ENCODE data around the gene TMEM240.
A peak's percentile ranks its signal among the peaks of the same experiment; 100 is the strongest.
"Not testable (repeated sequence)": the region's sequence is repeated elsewhere in the genome, so short reads cannot be mapped to it uniquely, and the experiment has no call there.

TMEM240 gene

DNA sequence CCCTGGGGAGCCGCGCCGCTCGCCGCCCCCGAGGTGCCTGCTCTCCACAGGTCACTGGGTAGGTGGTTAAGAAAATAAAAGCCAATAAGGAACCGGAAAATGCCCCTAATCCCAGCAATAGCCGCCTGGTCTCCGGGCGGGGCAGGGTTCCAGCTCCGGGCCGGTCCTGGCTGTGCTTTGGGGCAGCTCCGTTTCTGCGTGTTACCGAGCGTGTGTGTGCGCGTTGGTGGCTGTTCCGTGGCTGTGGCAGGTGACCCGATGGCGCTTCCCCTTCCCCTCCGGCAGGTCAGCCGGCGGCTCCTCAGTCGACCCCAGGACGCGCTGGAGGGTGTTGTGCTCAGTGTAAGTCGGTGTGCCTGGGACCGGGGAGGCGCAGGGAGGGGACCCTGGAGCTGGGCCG, 17.2 kb downstream of the TMEM240 start:
- DNase-seq = not testable (repeated sequence)

DNA sequence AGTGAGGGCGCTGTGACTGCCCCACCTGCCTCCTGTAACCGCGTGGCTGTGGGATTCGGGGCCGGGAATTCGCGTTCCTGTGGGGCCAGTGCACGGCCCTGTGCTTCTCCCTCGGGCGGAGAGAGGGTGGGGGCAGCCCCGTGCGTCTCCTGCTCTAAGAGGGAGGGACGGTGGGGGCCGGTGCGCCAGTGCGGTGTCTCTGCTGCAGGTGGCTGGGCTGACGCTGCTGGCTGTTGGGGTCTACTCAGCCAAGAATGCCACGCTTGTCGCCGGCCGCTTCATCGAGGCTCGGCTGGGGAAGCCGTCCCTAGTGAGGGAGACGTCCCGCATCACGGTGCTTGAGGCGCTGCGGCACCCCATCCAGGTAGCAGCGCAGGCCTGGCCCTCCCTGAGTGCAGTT, 17.9 kb downstream of the TMEM240 start:
- DNase-seq = not testable (repeated sequence)

DNA sequence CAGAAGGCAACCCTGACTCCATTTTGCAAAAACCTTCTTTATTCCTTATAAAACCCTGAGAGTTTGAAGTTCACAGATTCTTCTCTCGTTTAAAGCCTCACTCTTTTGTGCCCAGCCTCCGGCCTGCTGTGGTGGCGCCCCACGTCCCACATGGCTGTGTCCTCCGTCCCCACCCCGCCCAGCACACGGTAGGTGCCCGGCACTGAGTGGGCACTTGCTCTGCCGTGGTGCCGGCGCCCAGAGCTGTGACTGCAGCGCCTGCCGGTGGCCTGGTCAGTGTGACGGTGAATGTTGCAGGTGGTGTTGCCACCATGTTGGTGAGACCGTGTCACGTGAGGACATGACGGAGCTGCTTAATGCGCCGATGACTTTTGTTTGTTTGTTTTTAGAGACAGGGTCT, 19.1 kb downstream of the TMEM240 start:
- no peak for DNase-seq

DNA sequence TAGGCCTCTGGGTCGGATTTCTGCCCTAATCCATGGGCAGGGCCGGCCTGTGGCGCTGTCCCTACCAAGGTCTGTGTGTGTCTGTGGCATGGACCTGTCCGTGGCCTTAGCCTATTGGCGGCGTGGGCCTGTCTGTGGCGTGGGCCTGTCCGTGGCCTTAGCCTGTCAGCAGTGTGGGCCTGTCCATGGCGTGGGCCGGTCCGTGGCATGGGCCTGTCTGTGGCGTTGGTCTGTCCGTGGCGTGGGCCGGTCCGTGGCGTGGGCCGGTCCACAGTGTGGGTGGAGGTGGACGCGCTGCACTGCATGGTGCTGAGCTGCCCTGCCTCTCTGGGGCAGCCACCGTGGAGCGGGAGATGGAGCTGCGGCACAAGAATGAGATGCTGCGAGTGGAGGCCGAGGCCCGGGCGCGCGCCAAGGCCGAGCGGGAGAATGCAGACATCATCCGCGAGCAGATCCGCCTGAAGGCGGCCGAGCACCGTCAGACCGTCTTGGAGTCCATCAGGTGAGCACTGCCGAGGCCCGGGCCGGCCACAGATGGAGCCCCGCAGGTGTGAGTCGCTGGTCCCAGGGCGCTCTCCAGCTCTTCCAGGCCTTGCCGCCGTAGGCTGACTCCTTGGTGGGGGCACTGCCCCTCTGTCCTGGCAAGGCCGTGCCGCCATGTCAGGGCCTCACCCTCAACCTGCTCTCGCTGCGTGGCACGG, 20.5 kb downstream of the TMEM240 start:
- not testable (repeated sequence) for DNase-seq

DNA sequence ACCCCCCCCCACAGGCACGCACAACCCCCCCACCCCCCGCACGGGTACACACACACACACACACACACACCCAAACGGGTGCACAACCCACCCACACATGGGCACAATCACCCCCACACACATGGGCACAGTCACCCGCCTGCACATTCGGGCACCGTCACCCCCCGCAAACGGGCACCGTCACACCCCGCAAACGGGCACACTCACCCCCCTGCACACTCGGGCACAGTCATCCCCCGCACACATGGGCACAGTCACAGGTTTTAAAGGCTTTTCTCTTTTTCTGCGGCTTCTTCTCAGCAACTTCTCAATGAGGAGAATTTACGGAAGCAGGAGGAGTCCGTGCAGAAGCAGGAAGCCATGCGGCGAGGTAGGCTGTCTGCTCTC, 21.8 kb downstream of the TMEM240 start:
- not testable (repeated sequence) for DNase-seq

DNA sequence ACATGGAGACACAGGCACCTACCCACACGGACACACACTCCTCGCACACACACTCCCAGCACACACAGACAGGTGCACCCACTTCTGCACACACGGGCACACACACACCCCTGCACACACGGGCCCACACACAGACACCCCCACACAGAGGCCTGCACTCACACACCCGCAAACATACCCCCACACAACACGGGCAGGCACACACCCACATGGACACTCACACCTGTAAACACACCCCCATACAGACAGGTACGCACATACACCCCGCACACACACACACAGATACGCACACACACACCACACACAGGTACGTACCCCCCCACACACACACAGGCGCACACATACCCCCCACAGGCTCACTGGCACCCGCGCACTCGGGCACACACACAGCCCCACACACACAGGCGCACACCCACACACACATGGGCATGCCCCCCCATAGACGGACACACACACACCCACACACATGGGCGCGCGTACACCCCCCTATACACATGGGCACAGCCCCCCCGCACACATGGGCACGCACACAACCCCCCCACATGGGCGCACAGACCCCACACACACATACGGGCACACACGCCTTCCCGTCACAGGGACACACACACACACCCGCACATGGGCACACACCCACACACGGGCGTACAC, 22.3 kb downstream of the TMEM240 start:
- no peak for DNase-seq

DNA sequence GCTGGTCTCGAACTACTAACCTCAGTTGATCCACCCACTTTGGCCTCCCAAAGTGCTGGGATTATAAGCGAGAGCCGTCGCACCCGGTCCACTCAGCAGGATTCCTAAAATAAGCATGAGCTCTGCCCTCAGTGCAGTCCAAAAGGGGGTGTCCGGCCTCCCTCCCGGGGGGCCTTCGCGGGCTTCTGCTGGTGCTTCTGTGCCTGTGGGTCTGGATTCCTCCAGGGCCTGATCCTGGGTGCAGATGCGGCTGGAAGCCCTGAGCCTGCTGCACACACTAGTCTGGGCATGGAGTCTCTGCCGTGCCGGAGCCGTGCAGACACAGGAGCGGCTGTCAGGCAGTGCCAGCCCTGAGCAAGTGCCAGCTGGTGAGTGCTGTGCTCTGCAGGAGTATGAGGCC, 23.5 kb downstream of the TMEM240 start:
- DNase-seq = not testable (repeated sequence)

DNA sequence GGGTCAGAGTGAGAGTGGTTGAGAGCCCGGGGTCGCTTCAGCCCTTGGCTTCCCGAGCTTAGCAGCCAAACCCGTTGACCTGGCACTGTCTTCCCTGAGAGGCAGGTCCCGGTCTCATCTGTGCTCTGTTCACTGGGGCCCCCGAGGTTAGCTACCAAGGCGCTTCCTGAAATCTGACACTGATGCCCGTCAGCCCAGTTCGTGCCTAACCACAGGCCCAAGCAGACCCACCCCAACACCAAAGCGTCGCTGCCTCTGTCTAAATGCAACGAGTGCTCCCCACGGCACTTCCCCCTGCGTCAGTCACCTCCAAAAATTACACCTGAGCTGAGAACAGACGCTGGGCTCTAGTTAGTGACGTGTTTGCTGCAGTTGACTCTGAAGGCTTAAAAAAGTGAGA, 26.0 kb downstream of the TMEM240 start:
- not testable (repeated sequence) for DNase-seq

DNA sequence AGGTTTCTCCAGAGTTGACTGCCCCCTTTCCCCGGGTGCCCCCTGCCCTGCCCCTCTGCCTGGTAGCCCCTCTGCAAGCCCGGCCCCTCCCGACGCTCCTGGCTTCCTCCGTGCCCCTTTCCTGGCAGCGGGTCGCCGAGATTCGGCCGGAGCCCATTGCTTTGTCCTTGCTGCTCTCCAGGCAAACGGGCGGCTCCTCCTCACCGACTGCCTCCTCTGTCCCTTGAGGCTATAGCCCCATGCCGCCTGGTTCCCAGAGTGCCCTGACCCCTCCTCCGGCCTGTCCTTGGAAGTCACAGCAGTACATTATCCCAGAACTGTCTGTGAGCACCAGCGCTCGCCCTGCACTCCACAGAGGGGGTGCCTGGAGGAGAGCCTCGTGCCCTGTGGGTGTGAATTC, 26.7 kb downstream of the TMEM240 start:
- DNase-seq = not testable (repeated sequence)

DNA sequence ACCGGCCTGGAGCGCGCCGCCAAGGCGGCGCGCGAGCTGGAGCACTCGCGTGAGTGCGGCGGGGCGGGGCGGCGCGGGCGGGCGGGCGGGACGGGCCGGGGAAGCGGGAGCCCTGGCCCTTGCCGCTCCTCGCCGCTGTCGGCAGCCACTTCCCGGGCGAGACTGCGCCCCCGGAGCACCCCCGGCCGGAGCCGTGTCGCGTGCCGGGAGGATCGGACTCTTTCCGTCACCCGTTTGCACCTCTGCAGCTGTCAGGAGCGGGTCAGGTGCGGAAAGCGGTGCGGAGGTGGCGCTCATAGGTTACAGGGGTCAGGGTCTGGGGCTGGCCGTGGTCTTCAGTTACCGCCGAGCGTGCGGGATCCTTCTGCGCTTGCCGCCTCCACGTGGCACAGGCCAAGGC, 28.0 kb downstream of the TMEM240 start:
- not testable (repeated sequence) for DNase-seq

DNA sequence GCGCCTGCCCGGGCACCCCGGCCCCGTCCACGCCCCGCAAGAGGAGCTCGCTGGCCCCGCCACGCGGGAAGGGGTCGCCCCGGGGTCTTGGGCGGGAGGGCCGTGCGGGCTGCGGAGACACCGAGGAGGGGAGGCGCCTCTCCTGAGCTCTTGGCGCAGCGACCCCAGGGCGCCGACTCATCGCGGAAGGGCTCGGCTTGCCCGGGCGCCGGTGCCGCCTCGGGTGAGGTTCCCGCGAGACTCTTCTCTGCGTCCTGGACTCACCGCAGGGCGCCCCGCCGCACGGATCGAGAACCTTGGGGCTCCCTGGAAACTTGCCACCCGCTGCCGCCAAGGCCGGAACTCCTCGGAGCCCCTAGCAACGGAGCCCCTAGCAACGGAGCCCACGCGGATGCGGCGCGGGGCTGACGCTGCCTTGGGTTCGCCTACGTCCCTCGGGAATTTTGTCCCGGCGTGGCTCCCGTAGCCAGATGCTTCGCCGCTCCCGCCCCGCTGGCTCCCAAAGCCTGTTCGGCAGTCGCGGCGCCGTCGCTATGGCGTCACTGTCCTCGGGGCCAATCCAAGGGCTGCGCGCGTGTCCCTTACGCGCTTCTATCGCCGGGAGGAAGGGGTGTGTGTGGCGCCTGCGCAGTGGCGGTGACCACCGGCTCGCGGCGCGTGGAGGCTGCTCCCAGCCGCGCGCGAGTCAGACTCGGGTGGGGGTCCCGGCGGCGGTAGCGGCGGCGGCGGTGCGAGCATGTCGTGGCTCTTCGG, 28.7 kb downstream of the TMEM240 start, which contains the start of gene ATAD3A:
ATAD3A (plus strand) TSS at position 630 of the 753 bp plus-strand sequence; CDS start at position 737, 107 bp downstream.
- DNase-seq = peak; percentile 96 to 97

DNA sequence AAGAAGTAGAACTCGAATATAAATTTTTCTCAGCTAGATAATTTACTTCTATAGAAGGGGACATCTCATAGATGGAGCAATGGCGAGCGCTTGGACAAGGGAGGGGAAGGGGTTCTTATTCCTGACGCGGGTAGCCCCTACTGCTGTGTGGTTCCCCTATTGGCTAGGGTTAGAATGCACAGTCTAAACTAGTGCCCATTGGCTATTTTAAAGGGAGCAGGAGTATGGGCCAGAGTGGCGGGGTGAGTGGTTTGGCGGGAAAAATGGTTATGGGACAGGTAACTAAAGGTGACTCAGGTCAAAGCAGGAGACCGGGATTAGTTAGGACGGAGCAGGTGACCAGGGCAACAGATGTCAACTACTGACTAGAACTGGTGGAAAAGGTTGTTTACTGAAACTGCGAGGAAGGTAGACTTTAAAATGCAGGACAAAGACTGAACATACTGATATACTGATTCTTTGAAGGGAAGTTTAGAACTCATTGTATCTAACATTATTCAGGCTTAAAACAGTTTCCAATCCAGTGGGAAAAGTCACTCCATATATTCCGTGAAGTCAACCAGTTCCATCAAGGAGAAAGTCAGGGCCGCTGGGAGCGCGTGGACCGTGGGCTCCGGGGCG, 29.4 kb downstream of the TMEM240 start:
- peak; percentile 55 to 71 for DNase-seq

DNA sequence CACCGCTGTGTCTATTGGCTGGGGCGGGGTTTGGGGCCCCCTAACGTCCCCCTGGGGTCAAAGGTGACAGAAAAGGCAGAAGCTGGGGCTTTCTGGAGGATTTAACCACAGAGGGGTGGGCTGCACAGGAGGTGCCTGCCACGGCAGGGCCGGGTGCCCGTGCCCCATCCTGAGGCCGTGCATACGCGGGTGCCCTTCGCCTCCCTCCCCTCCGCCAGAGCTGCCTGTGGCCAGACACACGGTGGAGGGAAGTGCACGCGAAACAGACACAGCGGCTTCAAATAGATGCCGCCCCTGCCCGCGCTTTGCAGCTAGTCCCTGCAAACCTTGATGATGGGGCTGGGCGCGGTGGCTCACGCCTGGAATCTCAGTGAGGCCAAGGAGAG, 31.0 kb downstream of the TMEM240 start:
- not testable (repeated sequence) for DNase-seq

DNA sequence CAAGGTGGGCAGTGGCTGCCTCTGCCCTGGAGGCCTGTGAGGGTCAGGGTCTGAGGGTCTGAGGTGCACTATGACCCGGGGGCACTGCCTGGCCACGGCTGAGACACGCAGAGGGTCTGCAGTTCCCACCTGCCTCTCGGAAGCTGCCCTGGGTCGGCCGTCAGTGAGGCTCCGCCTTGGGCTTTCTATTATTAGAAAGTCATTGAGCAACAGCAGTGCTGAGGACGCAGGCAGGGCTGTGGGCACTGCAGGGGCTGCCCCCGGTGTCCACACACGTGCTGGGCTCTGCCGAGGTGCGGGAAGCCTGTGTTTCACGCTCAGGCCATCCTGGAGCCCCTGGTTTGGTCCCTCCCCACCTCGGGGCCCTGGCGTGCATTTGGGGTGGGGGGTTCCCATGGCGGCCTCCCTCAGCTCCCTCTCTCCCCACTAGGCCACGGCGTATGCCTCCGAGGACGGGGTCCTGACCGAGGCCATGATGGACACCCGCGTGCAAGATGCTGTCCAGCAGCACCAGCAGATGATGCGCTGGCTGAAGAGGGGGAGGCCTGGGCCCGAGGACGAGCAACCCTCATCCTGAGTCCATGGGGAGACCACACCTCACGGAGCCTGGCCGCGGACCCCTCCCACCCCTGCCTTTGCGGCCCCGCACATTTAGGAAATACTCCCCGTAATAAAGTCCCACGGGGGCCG, 31.5 kb downstream of the TMEM240 start:
- DNase-seq = not testable (repeated sequence)

DNA sequence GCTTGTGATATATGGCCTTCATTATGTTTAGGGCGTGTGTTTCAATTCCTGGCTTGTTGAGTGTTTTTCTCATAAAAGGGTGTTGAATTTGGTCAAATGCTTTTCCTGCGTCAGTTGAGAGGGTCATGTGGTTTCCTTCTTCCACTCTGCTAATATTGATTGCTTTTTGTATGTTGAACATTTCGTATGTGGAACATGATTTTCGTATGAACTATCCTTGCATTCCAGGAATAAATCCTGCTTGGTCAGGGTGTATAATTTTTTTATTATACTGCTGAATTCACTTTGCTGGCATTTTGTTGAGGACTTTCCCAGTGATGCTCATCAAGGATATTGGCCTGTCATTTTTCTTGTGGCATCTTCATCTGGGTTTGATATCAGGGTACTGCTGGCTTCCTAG, 33.1 kb downstream of the TMEM240 start:
- DNase-seq = no peak

DNA sequence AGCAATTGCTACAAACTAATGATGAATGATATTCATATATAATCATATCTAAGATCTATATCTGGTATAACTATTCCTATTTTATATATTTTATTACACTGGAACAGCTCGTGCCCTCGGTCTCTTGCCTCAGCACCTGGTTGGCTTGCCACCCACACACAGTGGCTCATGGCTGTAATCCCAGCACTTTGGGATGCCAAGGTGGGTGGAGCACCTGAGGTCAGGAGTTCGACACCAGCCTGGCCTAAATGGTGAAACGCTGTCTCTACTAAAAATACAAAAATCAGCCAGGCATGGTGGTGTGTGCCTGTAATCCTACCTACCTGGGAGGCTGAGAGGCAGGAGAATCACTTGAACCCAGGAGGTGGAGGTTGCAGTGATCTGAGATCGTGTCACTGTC, 34.6 kb downstream of the TMEM240 start:
- DNase-seq = peak in 1 of 2 experiments; percentile 23

DNA sequence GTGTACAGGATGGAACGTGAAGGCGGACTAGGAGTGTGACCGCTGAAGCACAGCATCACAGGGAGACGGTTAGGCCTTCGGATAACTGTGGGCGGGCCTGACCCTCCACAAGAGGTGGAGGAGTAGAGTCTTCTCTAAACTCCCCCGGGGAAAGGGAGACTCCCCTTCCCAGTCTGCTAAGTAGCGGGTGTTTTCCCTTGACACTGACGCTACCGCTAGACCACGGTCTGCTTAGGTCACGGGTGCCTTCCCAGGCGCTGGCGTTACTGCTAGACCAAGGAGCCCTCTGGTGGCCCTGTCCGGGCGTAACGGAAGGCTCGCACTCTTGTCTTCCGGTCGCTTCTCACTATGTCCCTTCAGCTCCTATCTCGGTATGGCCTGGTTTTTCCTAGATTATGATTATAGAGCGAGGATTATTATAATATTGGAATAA, 35.0 kb downstream of the TMEM240 start:
- DNase-seq = peak; percentile 43

DNA sequence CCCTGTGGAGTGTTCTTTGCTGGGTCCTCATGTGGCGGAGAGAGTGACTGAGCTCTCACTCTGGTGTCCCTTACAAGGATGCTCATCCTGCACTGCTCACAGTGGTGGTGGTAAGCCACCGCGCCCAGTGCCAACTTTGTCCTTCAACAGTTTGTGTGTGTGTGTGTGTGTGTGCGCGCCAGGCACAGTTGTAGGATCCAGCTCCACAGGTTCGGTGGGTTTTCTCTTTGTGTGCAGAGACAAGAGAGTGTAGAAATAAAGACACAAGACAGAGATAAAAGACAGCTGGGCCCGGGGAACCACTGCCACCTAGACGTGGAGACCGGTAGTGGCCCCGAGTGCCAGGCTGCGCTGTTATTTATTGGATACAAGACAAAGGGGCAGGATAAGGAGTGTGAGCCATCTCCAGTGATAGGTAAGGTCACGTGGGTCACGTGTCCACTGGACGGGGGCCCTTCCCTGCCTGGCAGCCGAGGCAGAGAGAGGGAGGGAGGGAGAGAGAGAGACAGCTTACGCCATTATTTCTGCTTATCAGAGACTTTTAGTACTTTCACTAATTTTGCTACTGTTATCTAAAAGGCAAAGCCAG, 35.6 kb downstream of the TMEM240 start:
- peak; percentile 65 to 78 for DNase-seq

DNA sequence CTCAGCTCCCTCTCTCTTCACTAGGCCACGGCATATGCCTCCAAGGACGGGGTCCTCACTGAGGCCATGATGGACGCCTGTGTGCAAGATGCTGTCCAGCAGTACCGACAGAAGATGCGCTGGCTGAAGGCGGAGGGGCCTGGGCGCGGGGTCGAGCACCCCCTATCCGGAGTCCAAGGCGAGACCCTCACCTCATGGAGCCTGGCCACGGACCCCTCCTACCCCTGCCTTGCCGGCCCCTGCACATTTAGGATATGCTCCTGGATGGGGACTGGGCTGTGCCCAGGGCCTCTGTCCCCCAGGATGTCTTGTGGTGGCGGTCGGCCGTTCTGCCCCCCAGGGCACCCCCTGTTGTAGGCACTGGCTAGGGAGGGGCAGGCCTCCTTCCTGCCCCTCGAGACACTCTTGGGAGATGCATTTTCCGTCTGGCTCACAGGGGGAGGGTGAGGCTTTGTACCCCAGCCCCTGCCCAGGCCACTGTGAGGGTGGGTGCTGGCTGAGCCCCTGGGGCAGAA, 44.9 kb downstream of the TMEM240 start:
- DNase-seq = not testable (repeated sequence)

DNA sequence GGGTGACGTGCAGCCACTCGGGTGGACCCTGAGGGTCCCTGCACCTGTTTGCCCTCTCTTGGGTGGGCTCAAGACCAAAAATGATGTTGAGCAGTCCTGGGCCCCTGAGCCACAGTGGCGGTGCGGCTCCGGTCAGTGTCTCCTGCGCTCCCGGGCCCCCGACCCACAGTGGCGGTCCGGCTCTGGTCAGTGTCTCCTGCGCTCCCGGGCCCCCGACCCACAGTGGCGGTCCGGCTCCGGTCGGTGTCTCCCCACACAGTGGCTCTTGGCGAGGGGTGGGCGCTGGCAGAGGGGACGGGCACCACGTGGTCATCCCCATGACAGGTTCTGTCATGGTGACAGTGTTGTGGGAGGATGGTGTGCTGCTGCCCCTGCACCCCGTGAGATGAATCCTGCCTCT, 46.1 kb downstream of the TMEM240 start:
- DNase-seq = not testable (repeated sequence)

DNA sequence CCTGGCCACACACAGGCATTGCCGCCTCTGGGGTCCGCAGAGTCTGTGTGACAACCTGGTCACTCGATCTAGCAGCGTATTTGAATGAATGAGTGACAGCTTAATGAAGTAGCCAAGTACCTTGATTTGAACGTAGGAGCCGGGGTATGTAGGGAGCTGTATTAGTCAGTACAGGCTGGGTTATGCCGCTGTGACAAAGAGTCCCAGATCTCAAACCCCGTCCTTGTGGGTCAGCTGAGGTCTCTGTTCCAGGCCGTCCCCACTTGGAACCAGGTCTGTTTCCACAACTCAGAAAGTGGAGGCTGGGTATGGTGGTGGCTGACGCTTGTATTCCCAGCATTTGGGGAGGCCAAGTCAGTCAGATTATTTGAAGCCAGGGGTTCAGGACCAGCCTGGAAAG, 48.8 kb downstream of the TMEM240 start:
- DNase-seq = no peak
